ENCODE measurements around the gene DUOXA1.

GRCh38 chr15:45114076-45114750, 15.5 kb downstream of the DUOXA1 start, which contains the start of the genes DUOX2 and DUOXA2:
- TF ChIP-seq CTCF (conservative IDR thresholded peaks at IDR 0.05; ENCODE audit: low read length) = no peak
- no peak for TF ChIP-seq EZH2phosphoT487 (IDR thresholded peaks at IDR 0.05; ENCODE audit: borderline replicate concordance)

All from Loucy (cell line).